ENCODE results near the gene TMPRSS6.

Gene TMPRSS6

DNA sequence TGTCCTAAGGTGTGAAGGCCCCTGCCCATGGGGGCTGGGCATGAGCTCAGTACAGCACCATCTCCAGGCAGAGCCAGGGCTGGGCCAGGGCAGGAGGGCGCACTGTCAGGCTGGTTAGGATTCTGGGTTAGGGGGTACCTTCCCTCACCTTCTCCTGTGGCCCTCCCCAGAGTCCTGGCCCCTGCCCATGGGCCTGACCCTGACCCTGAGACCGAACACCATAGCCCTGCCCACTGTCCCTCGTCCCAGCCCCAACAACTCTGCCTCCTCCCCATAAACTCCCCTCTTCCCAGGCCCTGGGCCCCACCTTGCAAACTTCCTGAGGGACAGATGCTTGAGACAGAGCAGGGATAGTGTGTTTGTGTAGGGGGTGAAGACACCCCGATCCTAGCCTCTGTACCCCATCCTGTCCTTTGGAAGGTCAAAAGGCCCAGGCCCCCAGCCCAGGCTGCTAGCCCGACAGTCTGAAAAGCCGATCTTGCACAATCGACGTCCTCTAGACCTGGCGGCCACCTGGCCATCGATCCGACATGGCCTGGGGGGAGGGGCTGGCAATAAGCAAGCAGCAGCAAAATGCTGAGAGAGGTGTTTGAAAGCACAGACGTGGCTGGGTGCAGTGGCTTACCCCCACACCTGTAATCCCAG, 2.7 kb upstream of the TMPRSS6 start:
- TF ChIP-seq, protein P1, sequence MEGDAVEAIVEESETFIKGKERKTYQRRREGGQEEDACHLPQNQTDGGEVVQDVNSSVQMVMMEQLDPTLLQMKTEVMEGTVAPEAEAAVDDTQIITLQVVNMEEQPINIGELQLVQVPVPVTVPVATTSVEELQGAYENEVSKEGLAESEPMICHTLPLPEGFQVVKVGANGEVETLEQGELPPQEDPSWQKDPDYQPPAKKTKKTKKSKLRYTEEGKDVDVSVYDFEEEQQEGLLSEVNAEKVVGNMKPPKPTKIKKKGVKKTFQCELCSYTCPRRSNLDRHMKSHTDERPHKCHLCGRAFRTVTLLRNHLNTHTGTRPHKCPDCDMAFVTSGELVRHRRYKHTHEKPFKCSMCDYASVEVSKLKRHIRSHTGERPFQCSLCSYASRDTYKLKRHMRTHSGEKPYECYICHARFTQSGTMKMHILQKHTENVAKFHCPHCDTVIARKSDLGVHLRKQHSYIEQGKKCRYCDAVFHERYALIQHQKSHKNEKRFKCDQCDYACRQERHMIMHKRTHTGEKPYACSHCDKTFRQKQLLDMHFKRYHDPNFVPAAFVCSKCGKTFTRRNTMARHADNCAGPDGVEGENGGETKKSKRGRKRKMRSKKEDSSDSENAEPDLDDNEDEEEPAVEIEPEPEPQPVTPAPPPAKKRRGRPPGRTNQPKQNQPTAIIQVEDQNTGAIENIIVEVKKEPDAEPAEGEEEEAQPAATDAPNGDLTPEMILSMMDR (IDR thresholded peaks at IDR 0.05; ENCODE audit: extremely low read depth, missing control alignments), result no peak
- DNase-seq (ENCODE audit: low spot score), result no peak

DNA sequence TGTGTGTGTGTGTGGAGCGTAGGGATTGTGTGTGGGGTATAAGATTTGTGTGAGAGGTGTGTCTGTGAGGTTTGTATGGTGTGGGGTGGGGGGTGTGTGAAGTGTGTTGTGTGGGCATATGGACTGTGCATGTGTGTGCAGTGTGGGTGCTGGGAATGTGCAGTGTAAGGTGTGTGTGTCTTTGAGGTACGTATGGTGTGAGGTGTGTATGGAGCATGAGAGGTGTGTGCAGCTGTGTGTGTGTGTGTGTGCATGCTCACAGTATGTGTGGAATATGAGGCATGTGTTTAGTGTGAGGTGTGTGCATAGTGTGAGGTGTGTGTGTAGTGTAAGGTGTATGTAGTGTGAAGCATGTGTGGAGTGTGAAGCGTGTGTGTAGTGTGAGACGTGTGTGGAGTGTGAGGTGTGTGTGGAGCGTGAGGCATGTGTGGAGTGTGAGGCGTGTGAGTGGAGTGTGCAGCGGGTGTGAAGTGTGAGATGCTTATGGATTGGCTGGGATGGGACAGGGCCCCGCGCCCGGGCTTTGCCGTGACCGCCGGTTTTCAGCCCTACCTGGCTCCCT, 1.7 kb upstream of the TMPRSS6 start:
- DNase-seq (ENCODE audit: low spot score), result no peak
- TF ChIP-seq, protein P1 (IDR thresholded peaks at IDR 0.05; ENCODE audit: extremely low read depth, missing control alignments), result no peak

DNA sequence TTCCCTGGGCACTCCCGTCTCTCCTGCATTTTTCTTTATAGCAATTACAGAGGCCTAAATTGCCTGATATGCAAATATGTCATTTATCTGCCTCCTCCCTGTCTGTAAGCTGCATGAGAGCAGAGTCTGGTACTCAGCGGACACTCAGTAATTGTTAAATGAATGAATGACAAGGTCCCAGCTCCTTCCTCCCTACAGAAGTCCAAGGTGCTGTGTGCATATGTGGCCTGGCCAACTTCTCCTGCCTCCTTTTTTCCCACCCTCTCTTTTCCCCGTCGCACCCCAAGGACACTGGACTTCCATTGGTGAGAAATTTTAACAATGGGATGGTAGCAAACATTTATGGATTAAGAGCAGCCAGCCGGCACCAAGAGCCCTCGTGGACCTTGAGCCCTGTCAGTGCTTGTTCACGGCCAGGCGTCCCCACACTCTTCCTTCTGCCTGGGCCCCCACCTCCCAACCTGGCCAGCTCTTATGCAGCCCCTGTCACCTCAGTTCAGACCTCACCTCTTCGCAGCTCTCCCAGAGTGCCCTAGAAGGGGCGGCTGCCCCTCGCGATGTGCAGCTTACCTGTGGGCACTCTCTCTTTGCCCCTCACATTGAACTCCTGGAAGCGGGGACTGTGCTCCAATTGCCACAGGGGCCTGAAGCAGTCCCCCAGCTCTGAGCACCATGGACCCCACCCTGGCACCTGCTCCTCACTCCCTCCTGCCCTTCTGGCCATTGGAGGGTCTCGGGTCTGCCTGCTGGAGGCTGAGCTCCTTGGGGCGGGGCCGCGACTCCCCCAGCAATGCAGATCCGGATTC, 1.5 kb downstream of the TMPRSS6 start:
- TF ChIP-seq, protein P1 (IDR thresholded peaks at IDR 0.05; ENCODE audit: extremely low read depth, missing control alignments), result no peak
- no peak for DNase-seq (ENCODE audit: low spot score)

DNA sequence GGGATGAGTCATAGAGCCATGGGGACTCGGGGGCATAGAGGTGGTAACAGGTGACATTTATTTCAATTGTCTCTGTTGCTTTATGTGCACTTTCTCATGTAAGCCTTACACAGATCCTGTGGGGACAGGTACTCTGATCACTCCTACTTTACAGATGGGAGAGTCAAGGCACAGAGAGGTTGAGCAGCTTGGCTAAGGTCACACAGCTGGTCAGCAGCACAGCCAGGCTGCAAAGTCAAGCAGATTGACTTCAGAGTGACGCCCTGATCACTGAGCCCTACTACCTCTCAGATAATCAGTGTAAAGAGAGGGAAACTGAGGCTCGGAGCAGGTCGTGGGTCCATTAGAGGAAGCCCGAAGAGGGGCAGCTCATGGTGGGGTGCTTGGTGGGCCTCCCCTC, 3.5 kb downstream of the TMPRSS6 start:
- TF ChIP-seq, protein P1 (IDR thresholded peaks at IDR 0.05; ENCODE audit: extremely low read depth, missing control alignments), result no peak
- DNase-seq (ENCODE audit: low spot score), result no peak

DNA sequence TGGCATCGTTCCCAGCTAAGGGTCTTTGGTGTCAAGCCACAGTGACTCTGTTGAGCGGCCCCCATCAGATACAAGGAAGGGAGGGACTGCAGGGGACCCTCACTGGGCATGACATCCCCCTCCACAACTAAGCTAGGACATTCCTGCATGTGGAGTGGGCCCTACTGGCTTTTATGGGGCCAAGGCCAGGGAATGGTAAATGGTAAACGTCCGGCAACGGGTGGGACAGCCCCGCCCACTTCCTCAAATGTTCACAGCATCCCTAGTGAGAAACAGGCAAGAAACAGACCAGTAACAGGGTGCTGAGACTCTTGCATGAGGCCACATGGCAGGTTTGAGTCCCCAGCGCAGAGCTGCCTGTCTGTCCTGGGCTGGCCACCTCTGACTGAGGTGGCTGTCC, 4.4 kb downstream of the TMPRSS6 start:
- TF ChIP-seq, protein P1 (IDR thresholded peaks at IDR 0.05; ENCODE audit: extremely low read depth, missing control alignments), result no peak
- no peak for DNase-seq (ENCODE audit: low spot score)

DNA sequence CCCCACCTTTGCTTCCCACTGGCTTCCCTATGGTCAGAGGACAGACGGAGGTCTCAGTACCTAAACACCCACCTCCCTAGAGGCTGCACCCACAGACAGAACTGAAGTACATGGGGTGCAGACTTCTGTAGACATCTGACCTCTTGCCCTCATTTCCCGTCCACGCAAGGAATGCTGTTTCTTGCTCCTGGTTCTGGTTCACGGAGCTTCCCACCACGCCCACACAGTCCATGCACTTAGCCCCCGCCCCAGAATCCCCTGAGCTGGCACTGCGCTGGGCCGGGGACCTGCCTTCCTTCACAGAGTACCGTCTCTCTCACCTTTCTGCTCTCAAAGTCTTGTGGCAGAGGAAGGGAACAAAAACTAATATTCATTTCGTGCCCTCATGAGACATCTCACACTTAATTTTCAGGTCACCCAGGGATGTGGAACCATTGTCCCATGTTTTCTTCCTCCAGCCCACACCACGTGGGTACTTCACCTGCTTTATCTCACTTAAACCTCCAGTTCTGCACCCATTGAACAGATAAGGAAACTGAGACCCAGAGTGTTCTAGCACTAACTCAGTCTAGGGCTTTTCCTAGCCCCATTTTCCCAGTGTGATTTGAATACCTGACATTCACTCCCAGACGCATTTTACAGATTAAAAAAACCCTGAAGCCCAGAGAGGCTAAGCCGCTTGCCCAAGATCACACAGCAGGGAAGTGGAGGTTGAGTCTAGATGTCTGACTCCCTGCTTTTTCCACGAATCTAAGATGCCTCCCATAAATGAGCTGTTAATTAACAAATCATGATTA, 5.7 kb downstream of the TMPRSS6 start:
- DNase-seq (ENCODE audit: low spot score), result no peak
- TF ChIP-seq, protein P1 (IDR thresholded peaks at IDR 0.05; ENCODE audit: extremely low read depth, missing control alignments), result no peak

Data from GM20000 (cell line).